ENCODE measurements around the gene TNC.

The TNC gene

GRCh38 chr9:115117999-115118878 lies at the start of gene TNC:
TSS of gene TNC (minus strand) at chr9:115118157. CDS start at chr9:115091018, 27,139 bp downstream.
- DNase-seq = no peak

GRCh38 chr9:115167175-115167574 lies 49.2 kb upstream of the TNC start:
- DNase-seq = no peak
- TF ChIP-seq GATA1 (IDR thresholded peaks at IDR 0.05; ENCODE audit: low read depth, low read length) (no peak), POLR2A (IDR thresholded peaks at IDR 0.05; ENCODE audit: low read length) (no peak)

More at GRCh38 chr9:115117999-115118878, at the start of gene TNC:
- no peak for TF ChIP-seq GATA1 (IDR thresholded peaks at IDR 0.05; ENCODE audit: low read depth, low read length)
- TF ChIP-seq POLR2A (IDR thresholded peaks at IDR 0.05; ENCODE audit: low read length) = no peak

- no peak for DNase-seq
- no peak for TF ChIP-seq POLR2A (IDR thresholded peaks at IDR 0.05; ENCODE audit: low read length)
- no peak for TF ChIP-seq GATA1 (IDR thresholded peaks at IDR 0.05; ENCODE audit: low read depth, low read length)
Observed at GRCh38 chr9:115165233-115165632, 47.3 kb upstream of the TNC start.

GRCh38 chr9:115164511-115164974 lies 46.6 kb upstream of the TNC start:
- TF ChIP-seq POLR2A (IDR thresholded peaks at IDR 0.05; ENCODE audit: low read length) (no peak), GATA1 (IDR thresholded peaks at IDR 0.05; ENCODE audit: low read depth, low read length) (no peak)
- no peak for DNase-seq

GRCh38 chr9:115162946-115163345 lies 45.0 kb upstream of the TNC start:
- TF ChIP-seq GATA1 (IDR thresholded peaks at IDR 0.05; ENCODE audit: low read depth, low read length) = no peak
- TF ChIP-seq POLR2A (IDR thresholded peaks at IDR 0.05; ENCODE audit: low read length) = no peak
- DNase-seq = no peak

GRCh38 chr9:115161446-115161845 lies 43.5 kb upstream of the TNC start:
- no peak for TF ChIP-seq GATA1 (IDR thresholded peaks at IDR 0.05; ENCODE audit: low read depth, low read length)
- TF ChIP-seq POLR2A (IDR thresholded peaks at IDR 0.05; ENCODE audit: low read length) = no peak
- DNase-seq = no peak

- no peak for DNase-seq
- no peak for TF ChIP-seq GATA1 (IDR thresholded peaks at IDR 0.05; ENCODE audit: low read depth, low read length)
- TF ChIP-seq POLR2A (IDR thresholded peaks at IDR 0.05; ENCODE audit: low read length) = no peak
Observed at GRCh38 chr9:115158661-115159481, 40.9 kb upstream of the TNC start.

GRCh38 chr9:115157245-115157674 lies 39.3 kb upstream of the TNC start:
- no peak for TF ChIP-seq GATA1 (IDR thresholded peaks at IDR 0.05; ENCODE audit: low read depth, low read length)
- TF ChIP-seq POLR2A (IDR thresholded peaks at IDR 0.05; ENCODE audit: low read length) = no peak
- DNase-seq = no peak

GRCh38 chr9:115155037-115155436 lies 37.1 kb upstream of the TNC start:
- DNase-seq = no peak
- TF ChIP-seq GATA1 (IDR thresholded peaks at IDR 0.05; ENCODE audit: low read depth, low read length) (no peak), POLR2A (IDR thresholded peaks at IDR 0.05; ENCODE audit: low read length) (no peak)

GRCh38 chr9:115154617-115155016 lies 36.7 kb upstream of the TNC start:
- no peak for DNase-seq
- no peak for TF ChIP-seq POLR2A (IDR thresholded peaks at IDR 0.05; ENCODE audit: low read length)
- no peak for TF ChIP-seq GATA1 (IDR thresholded peaks at IDR 0.05; ENCODE audit: low read depth, low read length)

- TF ChIP-seq POLR2A (IDR thresholded peaks at IDR 0.05; ENCODE audit: low read length) (no peak), GATA1 (IDR thresholded peaks at IDR 0.05; ENCODE audit: low read depth, low read length) (no peak)
- DNase-seq = no peak
Observed at GRCh38 chr9:115152281-115152820, 34.4 kb upstream of the TNC start.

- TF ChIP-seq POLR2A (IDR thresholded peaks at IDR 0.05; ENCODE audit: low read length) (no peak), GATA1 (IDR thresholded peaks at IDR 0.05; ENCODE audit: low read depth, low read length) (no peak)
- DNase-seq = no peak
Observed at GRCh38 chr9:115148721-115149120, 30.8 kb upstream of the TNC start.

- DNase-seq = no peak
- TF ChIP-seq POLR2A (IDR thresholded peaks at IDR 0.05; ENCODE audit: low read length) = no peak
Observed at GRCh38 chr9:115146581-115147021, 28.6 kb upstream of the TNC start.

GRCh38 chr9:115144706-115145105 lies 26.7 kb upstream of the TNC start:
- DNase-seq = no peak
- TF ChIP-seq GATA1 (IDR thresholded peaks at IDR 0.05; ENCODE audit: low read depth, low read length) (no peak), POLR2A (IDR thresholded peaks at IDR 0.05; ENCODE audit: low read length) (no peak)

Data from erythroblast (primary cell).